ENCODE measurements around the gene GPLD1. TPM values are rescaled to one million over a fixed set of nuclear protein-coding genes. Genes with fewer than 3 reads are reported as not detected.

The GPLD1 gene
- total RNA-seq, 6 experiments from 2014 or later: 19.9 to 53.0 (median 38.9) TPM

DNA sequence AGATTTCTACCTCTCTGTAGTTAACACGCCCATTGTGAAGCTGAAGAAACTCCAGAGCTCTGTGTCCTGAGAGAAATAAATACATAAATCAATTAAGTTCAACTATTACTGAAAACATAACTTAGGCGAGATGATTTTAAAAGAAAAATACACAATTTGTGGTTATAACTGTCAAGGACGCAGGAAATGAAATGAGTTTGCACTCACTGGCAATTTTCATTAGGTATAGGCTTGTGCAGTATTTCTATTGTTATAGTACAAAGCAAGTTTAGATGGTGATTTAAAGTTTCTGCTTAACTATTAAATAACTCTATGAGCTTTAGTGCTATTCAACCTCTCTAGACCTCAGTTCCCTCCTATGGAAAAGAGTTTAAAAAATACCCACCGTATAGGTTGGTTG lies 3.3 kb downstream of the GPLD1 start:
- intact Hi-C loops (cut with DNase I): no loop called here
- H3K27me3 ChIP-seq: no peaks in the 10 kb centered on the region
- H3K27ac ChIP-seq: no peak overlapping the region
- peaks cover 0 to 21% (median 10%) of the 10 kb centered on the region in 4 donors for H3K4me1 ChIP-seq
- no peak for DNase-seq
- H3K36me3 ChIP-seq: peaks cover 0 to 21% (median 0%) of the 10 kb centered on the region in 4 donors
- TF ChIP-seq, protein P1, sequence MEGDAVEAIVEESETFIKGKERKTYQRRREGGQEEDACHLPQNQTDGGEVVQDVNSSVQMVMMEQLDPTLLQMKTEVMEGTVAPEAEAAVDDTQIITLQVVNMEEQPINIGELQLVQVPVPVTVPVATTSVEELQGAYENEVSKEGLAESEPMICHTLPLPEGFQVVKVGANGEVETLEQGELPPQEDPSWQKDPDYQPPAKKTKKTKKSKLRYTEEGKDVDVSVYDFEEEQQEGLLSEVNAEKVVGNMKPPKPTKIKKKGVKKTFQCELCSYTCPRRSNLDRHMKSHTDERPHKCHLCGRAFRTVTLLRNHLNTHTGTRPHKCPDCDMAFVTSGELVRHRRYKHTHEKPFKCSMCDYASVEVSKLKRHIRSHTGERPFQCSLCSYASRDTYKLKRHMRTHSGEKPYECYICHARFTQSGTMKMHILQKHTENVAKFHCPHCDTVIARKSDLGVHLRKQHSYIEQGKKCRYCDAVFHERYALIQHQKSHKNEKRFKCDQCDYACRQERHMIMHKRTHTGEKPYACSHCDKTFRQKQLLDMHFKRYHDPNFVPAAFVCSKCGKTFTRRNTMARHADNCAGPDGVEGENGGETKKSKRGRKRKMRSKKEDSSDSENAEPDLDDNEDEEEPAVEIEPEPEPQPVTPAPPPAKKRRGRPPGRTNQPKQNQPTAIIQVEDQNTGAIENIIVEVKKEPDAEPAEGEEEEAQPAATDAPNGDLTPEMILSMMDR (IDR thresholded peaks at IDR 0.05): no peak
- no peak for TF ChIP-seq POLR2A (IDR thresholded peaks at IDR 0.05)
- WGBS (ENCODE audit: insufficient coverage, low coverage, low lambda C conversion rate, missing lambda C conversion rate): 71% methylated on average over 4 of the region's 4 CpGs
- no peak overlapping the region for H3K4me3 ChIP-seq
- no peak for ATAC-seq
- no peaks in the 10 kb centered on the region for H3K9me3 ChIP-seq

DNA sequence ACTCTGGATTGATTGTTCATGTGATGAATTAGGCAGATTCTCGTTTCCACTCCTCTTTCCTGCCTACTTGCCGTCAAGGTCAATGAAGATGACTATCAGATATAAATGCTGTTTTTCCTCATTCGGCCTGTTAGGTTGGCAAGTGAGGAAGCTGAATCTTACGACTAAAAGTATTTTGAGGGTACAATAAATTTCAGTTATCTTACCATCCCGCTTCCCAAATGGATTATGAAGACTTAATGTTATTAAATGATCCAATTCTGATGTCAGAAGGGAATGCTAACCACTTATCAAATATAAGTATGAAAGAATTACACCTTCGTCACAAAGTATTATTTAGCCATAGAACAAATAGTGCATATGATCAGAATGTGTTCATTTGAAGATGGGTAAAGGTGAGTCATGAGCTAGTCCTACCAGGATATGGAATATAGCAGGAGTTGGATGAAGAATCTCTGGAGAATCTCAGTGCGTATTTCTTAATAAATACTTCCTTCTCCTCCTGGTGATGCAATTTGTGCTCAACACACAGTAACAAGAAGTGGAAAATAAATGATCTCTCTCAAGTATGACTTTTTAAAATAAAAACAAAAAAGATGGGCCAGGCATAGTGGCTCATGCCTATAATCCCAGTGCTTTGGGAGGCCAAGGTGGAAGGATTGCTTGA lies 4.6 kb downstream of the GPLD1 start:
- 84% methylated on average over 7 of the region's 7 CpGs for WGBS (ENCODE audit: insufficient coverage, low coverage, low lambda C conversion rate, missing lambda C conversion rate)
- no peaks in the 10 kb centered on the region for H3K9me3 ChIP-seq
- no peak for TF ChIP-seq POLR2A (IDR thresholded peaks at IDR 0.05)
- TF ChIP-seq, protein P1 (IDR thresholded peaks at IDR 0.05): no peak
- ATAC-seq (no peak), DNase-seq (no peak)
- H3K27me3 ChIP-seq: no peaks in the 10 kb centered on the region
- H3K27ac ChIP-seq: no peak overlapping the region
- peaks cover 0 to 31% (median 0%) of the 10 kb centered on the region in 4 donors for H3K36me3 ChIP-seq
- H3K4me3 ChIP-seq: no peak overlapping the region
- intact Hi-C loops (cut with DNase I): no loop called here
- peaks cover 0 to 8% (median 4%) of the 10 kb centered on the region in 4 donors for H3K4me1 ChIP-seq

DNA sequence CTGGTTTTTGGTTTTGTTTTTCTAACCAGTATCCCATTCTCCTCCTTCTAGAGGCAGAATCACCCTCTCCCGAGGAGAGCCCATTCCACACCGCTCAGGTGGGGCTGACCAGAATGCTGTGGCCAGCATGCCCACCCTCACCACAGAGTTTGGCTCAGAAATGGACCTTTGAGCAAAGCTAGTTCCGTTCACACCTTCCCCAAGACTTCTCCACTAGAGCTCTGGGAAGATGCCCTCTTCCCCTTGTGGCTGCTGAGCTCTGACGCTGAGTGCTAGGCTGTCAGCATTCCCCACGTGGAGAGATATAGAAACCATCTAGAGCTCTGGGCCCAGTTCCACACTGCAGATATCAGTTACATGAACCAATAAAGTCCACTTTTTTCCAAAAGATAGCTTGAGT lies 7.9 kb downstream of the GPLD1 start:
- Histone ChIP-seq H3K27ac (no peak overlapping the region), H3K4me3 (no peak overlapping the region), H3K27me3 (no peaks in the 10 kb centered on the region), H3K36me3 (peaks cover 0 to 41% (median 3%) of the 10 kb centered on the region in 4 donors), H3K9me3 (no peaks in the 10 kb centered on the region), H3K4me1 (no peaks in the 10 kb centered on the region)
- intact Hi-C loops (cut with DNase I): no loop called here
- TF ChIP-seq, protein P1 (IDR thresholded peaks at IDR 0.05): no peak
- TF ChIP-seq POLR2A (IDR thresholded peaks at IDR 0.05): no peak
- DNase-seq (no peak), ATAC-seq (no peak)
- 86% methylated on average over 2 of the region's 5 CpGs for WGBS (ENCODE audit: insufficient coverage, low coverage, low lambda C conversion rate, missing lambda C conversion rate)

DNA sequence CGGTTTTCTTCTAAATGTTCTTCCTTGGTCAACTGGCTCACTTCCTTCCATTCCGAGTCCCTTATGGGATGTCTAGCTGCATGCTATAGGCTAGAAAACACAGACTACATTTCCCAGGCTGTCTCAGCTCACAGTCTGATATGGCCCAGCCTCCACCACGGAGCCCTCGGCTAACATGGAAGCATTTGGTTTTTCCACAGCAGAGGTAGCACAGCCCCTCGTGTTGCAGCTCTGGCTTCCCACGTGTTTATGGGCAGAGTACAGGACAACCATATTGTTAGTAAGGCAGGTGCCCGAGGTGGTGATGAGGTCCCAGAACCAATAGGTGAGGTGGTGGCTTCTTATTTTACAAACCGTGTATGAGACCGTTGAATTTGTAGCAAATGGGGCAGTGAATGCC lies 8.7 kb downstream of the GPLD1 start:
- Histone ChIP-seq H3K4me1 (no peaks in the 10 kb centered on the region), H3K4me3 (no peak overlapping the region), H3K27ac (no peak overlapping the region), H3K36me3 (peaks cover 0 to 44% (median 3%) of the 10 kb centered on the region in 4 donors), H3K9me3 (no peaks in the 10 kb centered on the region), H3K27me3 (no peaks in the 10 kb centered on the region)
- TF ChIP-seq, protein P1 (IDR thresholded peaks at IDR 0.05): no peak
- no peak for TF ChIP-seq POLR2A (IDR thresholded peaks at IDR 0.05)
- DNase-seq (no peak), ATAC-seq (no peak)
- 82% methylated on average over 6 of the region's 9 CpGs for WGBS (ENCODE audit: insufficient coverage, low coverage, low lambda C conversion rate, missing lambda C conversion rate)
- intact Hi-C loops (cut with DNase I): no loop called here

Data from right lobe of liver (tissue), 6 donors.